HCT116 (cell line): ENCODE results near the gene KPNB1. TPM values are rescaled to one million over a fixed set of nuclear protein-coding genes. Genes with fewer than 3 reads are reported as not detected.

Source experiments
- ATAC-seq: fragments of 200-7000 bp; cut with Tn5 transposase; 2 replicates; pipeline ENCODE4 v1.9.1; 2020; ENCODE audit warnings: mild to moderate bottlenecking, moderate library complexity
- BruUV-seq: library from RNA; stranded (reverse); fragments of 400-500 nt; replicated peaks from 2 replicates; lab custom pipeline; 2021; lab: Mats Ljungman, UMichigan
- CTCF ChIA-PET: fragments of 300-600 bp; sonication (Branson Sonifier 250); formaldehyde crosslinking; loops from one replicate; lab custom pipeline; 2021; ENCODE audit warnings: antibody characterized with exemption; lab: Charles Lee
- POLR2A ChIA-PET: fragments of 300-600, 350-600 bp; sonication (Branson Sonifier 250); formaldehyde crosslinking; loops from one replicate; lab custom pipeline; 2021; ENCODE audit warnings: antibody characterized with exemption; lab: Charles Lee
- RAD21 ChIA-PET, 2 experiments: fragments of 300-600 bp; sonication (Branson Sonifier 250); formaldehyde crosslinking; loops; one replicate each; lab custom pipeline; 2023; ENCODE audit warnings: low total read pairs in 2 of 2; ENCODE audit not compliant: uncharacterized antibody in 2 of 2, unreplicated experiment in 2 of 2, low non-redundant PET in 1 of 2; lab: Charles Lee
- DNase-seq: peaks from one replicate; pipeline ENCODE4 v3.0.0-alpha.2; 2010; ENCODE audit warnings: low read depth, low spot score
- H2AFZ ChIP-seq: fragments of 200-600 bp; shearing (Covaris generic), sonication (generic); 2 replicates; pipeline ENCODE4 v1.6.1; 2017; ENCODE audit warnings: low read depth, mixed run types, mixed read lengths, antibody characterized with exemption, low read length; ENCODE audit not compliant: poor library complexity, severe bottlenecking
- H3K27ac ChIP-seq: 2 replicates; pipeline ENCODE4 v1.5.1; 2012; ENCODE audit warnings: low read depth, low read length
- H3K27me3 ChIP-seq: fragments of 200-600 bp; sonication (generic); 2 replicates; pipeline ENCODE4 v1.6.1; 2016; ENCODE audit warnings: mixed run types, low read length, mixed read lengths; ENCODE audit not compliant: insufficient read depth
- H3K36me3 ChIP-seq, 2 experiments: fragments of 200-500 bp in 1 of 2; fragments of 200-600 bp in 1 of 2; sonication (Bioruptor generic) in 1 of 2; sonication (generic) in 1 of 2; 2 replicates each; pipeline versions ENCODE4 v1.5.1 to v1.6.1; 2014 to 2016; ENCODE audit warnings: low read length in 2 of 2, inconsistent platforms in 1 of 2, mixed read lengths in 1 of 2, mixed run types in 1 of 2; ENCODE audit not compliant: insufficient read depth in 2 of 2, control insufficient read depth in 1 of 2
- H3K4me1 ChIP-seq, 2 experiments: fragments of 200-600 bp in 1 of 2; sonication (generic) in 1 of 2; 2 replicates each; pipeline versions ENCODE4 v1.5.1 to v1.6.1; 2012 to 2017; ENCODE audit warnings: low read length in 2 of 2, inconsistent platforms in 1 of 2, mild to moderate bottlenecking in 1 of 2, mixed read lengths in 1 of 2, mixed run types in 1 of 2, moderate library complexity in 1 of 2; ENCODE audit not compliant: insufficient read depth in 2 of 2, control insufficient read depth in 1 of 2
- H3K4me2 ChIP-seq: fragments of 200-600 bp; sonication (generic); 2 replicates; pipeline ENCODE4 v1.6.1; 2017; ENCODE audit warnings: mixed run types, low read length, mixed read lengths
- H3K4me3 ChIP-seq, 2 experiments: fragments of 200-600 bp in 1 of 2; sonication (generic) in 1 of 2; replicated peaks in 1 of 2; 2 replicates each; pipeline ENCODE4 v1.5.1; 2011 to 2016; ENCODE audit warnings: low read length in 2 of 2, control low read depth in 1 of 2, low read depth in 1 of 2, mild to moderate bottlenecking in 1 of 2, mixed read lengths in 1 of 2, mixed run types in 1 of 2
- H3K79me2 ChIP-seq: fragments of 200-600 bp; sonication (generic); 2 replicates; pipeline ENCODE4 v1.6.1; 2017; ENCODE audit warnings: mild to moderate bottlenecking, mixed run types, low read length, moderate library complexity, mixed read lengths; ENCODE audit not compliant: insufficient read depth
- H3K9ac ChIP-seq: fragments of 200-600 bp; sonication (generic); 2 replicates; pipeline ENCODE4 v1.6.1; 2016; ENCODE audit warnings: low read length, mixed read lengths
- H3K9me2 ChIP-seq: fragments of 200-600 bp; sonication (generic), shearing (Covaris generic); 2 replicates; pipeline ENCODE4 v1.6.1; 2017; ENCODE audit warnings: mixed run types, mild to moderate bottlenecking, moderate library complexity; ENCODE audit not compliant: insufficient read depth
- H3K9me3 ChIP-seq, 2 experiments: fragments of 200-500 bp in 1 of 2; fragments of 200-600 bp in 1 of 2; sonication (Bioruptor generic) in 1 of 2; sonication (generic) in 1 of 2; 2 replicates each; pipeline ENCODE4 v1.6.1; 2014 to 2017; ENCODE audit warnings: low read length in 2 of 2, mixed read lengths in 2 of 2, inconsistent platforms in 1 of 2, low read depth in 1 of 2, mild to moderate bottlenecking in 1 of 2, mixed run types in 1 of 2, moderate library complexity in 1 of 2; ENCODE audit not compliant: control insufficient read depth in 1 of 2, insufficient read depth in 1 of 2
- H4K20me1 ChIP-seq: fragments of 200-600 bp; sonication (generic), shearing (Covaris generic); 2 replicates; pipeline ENCODE4 v1.6.1; 2017; ENCODE audit warnings: mixed run types, mild to moderate bottlenecking, moderate library complexity; ENCODE audit not compliant: insufficient read depth
- CBX3 ChIP-seq: IDR thresholded peaks from 2 replicates; pipeline ENCODE4 v1.6.1; 2012; ENCODE audit warnings: low read depth
- EGR1 ChIP-seq: IDR thresholded peaks from 2 replicates; pipeline ENCODE4 v1.6.1; 2012; ENCODE audit warnings: low read depth
- ELF1 ChIP-seq: IDR thresholded peaks from 2 replicates; pipeline ENCODE4 v1.6.1; 2012; ENCODE audit warnings: low read depth, borderline replicate concordance
- EZH2 ChIP-seq: fragments of 200-600 bp; sonication (generic); IDR thresholded peaks from 2 replicates; pipeline ENCODE4 v1.6.1; 2017; ENCODE audit warnings: antibody characterized with exemption, mixed run types
- EZH2phosphoT487 ChIP-seq: fragments of 200-600 bp; IDR thresholded peaks from 2 replicates; pipeline ENCODE4 v1.6.1; 2018; ENCODE audit warnings: antibody characterized with exemption, borderline replicate concordance
- FOSL1 ChIP-seq: IDR thresholded peaks from 2 replicates; pipeline ENCODE4 v1.6.1; 2012; ENCODE audit warnings: low read depth
- JUND ChIP-seq: IDR thresholded peaks from 2 replicates; pipeline ENCODE4 v1.6.1; 2012
- POLR2A ChIP-seq: IDR thresholded peaks from 2 replicates; pipeline ENCODE4 v1.7.0; 2011; ENCODE audit warnings: borderline replicate concordance; ENCODE audit not compliant: insufficient read depth, insufficient read length; ENCODE audit errors: extremely low read depth
- POLR2AphosphoS5 ChIP-seq: IDR thresholded peaks from 2 replicates; pipeline ENCODE4 v1.6.1; 2011; ENCODE audit warnings: mild to moderate bottlenecking, low read depth, low read length, moderate library complexity
- SIN3A ChIP-seq: IDR thresholded peaks from 2 replicates; pipeline ENCODE4 v1.6.1; 2012; ENCODE audit warnings: low read depth
- TCF7L2 ChIP-seq: IDR thresholded peaks from 2 replicates; pipeline ENCODE4 v1.7.0; 2011; ENCODE audit warnings: borderline replicate concordance, inconsistent platforms; ENCODE audit not compliant: insufficient read depth, insufficient read length; ENCODE audit errors: extremely low read depth
- ZBTB33 ChIP-seq: IDR thresholded peaks from 2 replicates; pipeline ENCODE4 v1.6.1; 2011; ENCODE audit warnings: mild to moderate bottlenecking, low read length, moderate library complexity; ENCODE audit not compliant: insufficient replicate concordance; ENCODE audit errors: extremely low read depth
- ZNF274 ChIP-seq: fragments of 200-500 bp; sonication (Bioruptor generic); IDR thresholded peaks from 2 replicates; pipeline ENCODE4 v1.6.1; 2014; ENCODE audit warnings: mild to moderate bottlenecking, low read depth, low read length, inconsistent platforms
- intact Hi-C: fragments of 100-400 bp; cut with micrococcal nuclease; formaldehyde crosslinking; loops from 2 replicates; pipeline ENCODE4 v1.10.0; 2022
- total RNA-seq: library from RNA; stranded (reverse); gene quantifications from one replicate; pipeline ENCODE4 v1.2.1, GENCODE V29; 2021; ENCODE audit not compliant: unreplicated experiment
- TF ChIP-seq, protein P1 (sequence below): IDR thresholded peaks from 2 replicates; pipeline ENCODE4 v1.6.1; 2012; ENCODE audit warnings: low read depth
- TF ChIP-seq, protein P2 (sequence below): IDR thresholded peaks from 2 replicates; pipeline ENCODE4 v1.6.1; 2012
- TF ChIP-seq, protein P3 (sequence below), 3 experiments: fragments of 200-600 bp in 1 of 3; sonication (generic) in 1 of 3; IDR thresholded peaks in 2 of 3; conservative IDR thresholded peaks in 1 of 3; 2 replicates each; pipeline ENCODE4 v1.5.1; 2012 to 2017; ENCODE audit warnings: low read depth in 2 of 3, low read length in 2 of 3, antibody characterized with exemption in 1 of 3, borderline replicate concordance in 1 of 3, control low read depth in 1 of 3, mild to moderate bottlenecking in 1 of 3, mixed read lengths in 1 of 3, mixed run types in 1 of 3, moderate library complexity in 1 of 3; ENCODE audit not compliant: insufficient read depth in 1 of 3

KPNB1 gene
- total RNA-seq, 1 experiment from 2014 or later, result 526 TPM

DNA sequence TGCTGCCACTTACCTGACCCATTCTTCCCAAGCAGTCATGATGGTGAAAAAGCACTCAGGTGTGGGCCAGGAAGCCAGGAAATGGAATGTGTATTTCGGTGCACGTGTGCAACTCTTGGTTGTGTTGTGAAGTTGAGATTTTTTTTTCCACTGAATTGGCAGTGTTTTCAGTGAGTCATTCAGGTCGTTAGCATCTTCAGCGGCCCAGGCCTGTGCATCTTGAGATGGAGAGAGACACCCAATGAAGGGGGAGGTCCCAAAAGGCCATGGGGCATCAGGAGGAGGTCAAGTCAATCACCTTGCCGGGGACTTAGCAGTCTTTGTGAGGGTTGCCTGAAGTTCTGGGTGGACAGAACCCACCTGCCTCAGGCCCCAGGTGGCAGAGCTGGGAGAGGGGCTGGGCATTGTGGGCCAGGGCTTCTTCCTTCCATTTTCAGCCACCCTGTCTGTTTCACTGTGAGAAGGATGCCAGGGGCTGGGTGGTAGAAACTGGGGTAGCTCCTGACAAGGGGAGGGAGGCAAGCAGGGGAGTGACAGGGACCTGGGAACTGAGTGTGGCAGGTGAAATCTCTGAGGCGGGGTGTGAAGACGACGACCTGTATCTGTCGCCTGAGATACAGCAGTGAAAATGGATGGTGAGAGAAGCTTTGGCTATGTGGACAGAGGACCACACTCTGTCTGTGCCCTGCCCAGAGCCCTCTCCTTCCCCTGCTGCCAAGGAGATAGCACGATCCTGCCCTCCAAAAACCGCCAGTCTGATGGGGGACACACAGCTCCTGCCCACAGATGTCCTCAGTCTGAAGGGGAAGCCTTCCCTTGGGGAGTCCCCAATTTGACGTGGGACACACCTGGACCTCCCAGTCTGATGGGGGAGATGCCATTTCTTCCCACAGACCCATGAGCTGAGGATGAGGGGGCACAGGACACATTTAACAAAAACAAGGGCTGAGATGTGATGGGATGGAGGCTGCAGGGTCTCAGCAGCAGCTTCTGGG, 56.1 kb downstream of the KPNB1 start:
- TF ChIP-seq, protein P1, sequence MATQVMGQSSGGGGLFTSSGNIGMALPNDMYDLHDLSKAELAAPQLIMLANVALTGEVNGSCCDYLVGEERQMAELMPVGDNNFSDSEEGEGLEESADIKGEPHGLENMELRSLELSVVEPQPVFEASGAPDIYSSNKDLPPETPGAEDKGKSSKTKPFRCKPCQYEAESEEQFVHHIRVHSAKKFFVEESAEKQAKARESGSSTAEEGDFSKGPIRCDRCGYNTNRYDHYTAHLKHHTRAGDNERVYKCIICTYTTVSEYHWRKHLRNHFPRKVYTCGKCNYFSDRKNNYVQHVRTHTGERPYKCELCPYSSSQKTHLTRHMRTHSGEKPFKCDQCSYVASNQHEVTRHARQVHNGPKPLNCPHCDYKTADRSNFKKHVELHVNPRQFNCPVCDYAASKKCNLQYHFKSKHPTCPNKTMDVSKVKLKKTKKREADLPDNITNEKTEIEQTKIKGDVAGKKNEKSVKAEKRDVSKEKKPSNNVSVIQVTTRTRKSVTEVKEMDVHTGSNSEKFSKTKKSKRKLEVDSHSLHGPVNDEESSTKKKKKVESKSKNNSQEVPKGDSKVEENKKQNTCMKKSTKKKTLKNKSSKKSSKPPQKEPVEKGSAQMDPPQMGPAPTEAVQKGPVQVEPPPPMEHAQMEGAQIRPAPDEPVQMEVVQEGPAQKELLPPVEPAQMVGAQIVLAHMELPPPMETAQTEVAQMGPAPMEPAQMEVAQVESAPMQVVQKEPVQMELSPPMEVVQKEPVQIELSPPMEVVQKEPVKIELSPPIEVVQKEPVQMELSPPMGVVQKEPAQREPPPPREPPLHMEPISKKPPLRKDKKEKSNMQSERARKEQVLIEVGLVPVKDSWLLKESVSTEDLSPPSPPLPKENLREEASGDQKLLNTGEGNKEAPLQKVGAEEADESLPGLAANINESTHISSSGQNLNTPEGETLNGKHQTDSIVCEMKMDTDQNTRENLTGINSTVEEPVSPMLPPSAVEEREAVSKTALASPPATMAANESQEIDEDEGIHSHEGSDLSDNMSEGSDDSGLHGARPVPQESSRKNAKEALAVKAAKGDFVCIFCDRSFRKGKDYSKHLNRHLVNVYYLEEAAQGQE, result no peak
- no peak for TF ChIP-seq EGR1
- TF ChIP-seq, protein P2, sequence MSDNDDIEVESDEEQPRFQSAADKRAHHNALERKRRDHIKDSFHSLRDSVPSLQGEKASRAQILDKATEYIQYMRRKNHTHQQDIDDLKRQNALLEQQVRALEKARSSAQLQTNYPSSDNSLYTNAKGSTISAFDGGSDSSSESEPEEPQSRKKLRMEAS, result no peak
- TF ChIP-seq ELF1, result no peak
- no peak for TF ChIP-seq POLR2A
- TF ChIP-seq FOSL1, result no peak
- TF ChIP-seq EZH2phosphoT487, result no peak
- TF ChIP-seq SIN3A, result no peak
- TF ChIP-seq EZH2, result no peak
- TF ChIP-seq, protein P3, sequence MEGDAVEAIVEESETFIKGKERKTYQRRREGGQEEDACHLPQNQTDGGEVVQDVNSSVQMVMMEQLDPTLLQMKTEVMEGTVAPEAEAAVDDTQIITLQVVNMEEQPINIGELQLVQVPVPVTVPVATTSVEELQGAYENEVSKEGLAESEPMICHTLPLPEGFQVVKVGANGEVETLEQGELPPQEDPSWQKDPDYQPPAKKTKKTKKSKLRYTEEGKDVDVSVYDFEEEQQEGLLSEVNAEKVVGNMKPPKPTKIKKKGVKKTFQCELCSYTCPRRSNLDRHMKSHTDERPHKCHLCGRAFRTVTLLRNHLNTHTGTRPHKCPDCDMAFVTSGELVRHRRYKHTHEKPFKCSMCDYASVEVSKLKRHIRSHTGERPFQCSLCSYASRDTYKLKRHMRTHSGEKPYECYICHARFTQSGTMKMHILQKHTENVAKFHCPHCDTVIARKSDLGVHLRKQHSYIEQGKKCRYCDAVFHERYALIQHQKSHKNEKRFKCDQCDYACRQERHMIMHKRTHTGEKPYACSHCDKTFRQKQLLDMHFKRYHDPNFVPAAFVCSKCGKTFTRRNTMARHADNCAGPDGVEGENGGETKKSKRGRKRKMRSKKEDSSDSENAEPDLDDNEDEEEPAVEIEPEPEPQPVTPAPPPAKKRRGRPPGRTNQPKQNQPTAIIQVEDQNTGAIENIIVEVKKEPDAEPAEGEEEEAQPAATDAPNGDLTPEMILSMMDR (IDR thresholded peaks at IDR 0.05 in 2 of 3, conservative IDR thresholded peaks at IDR 0.05 in 1 of 3; ENCODE audit: borderline replicate concordance in 1 of 3, insufficient read depth in 1 of 3, low read depth in 2 of 3, low read length in 2 of 3), result no peak
- TF ChIP-seq TCF7L2, result no peak
- TF ChIP-seq POLR2AphosphoS5, result no peak
- no peak for TF ChIP-seq CBX3
- no peak for TF ChIP-seq ZNF274
- TF ChIP-seq JUND, result no peak
- no peak for TF ChIP-seq ZBTB33
- Histone ChIP-seq H3K4me2 (no peak overlapping the region), H3K9ac (no peak overlapping the region), H3K4me3 (no peak overlapping the region), H3K27ac (no peak overlapping the region), H2AFZ (no peak overlapping the region), H3K36me3 (no peaks in the 10 kb centered on the region), H3K9me2 (no peaks in the 10 kb centered on the region), H3K79me2 (no peaks in the 10 kb centered on the region), H4K20me1 (no peaks in the 10 kb centered on the region), H3K4me1 (peaks cover 0 to 9% of the 10 kb centered on the region in 2 experiments; a peak in 2 of 4 replicates), H3K27me3 (no peaks in the 10 kb centered on the region), H3K9me3 (no peaks in the 10 kb centered on the region)
- BruUV-seq, result no TSS peak
- POLR2A ChIA-PET, result no interaction called here
- CTCF ChIA-PET, result interaction anchor here (3.0 kb wide), 1 partner anchor 8 kb away, joined by 13 read pairs; no protein-coding TSS in a partner anchor
- ATAC-seq (no peak), DNase-seq (no peak)
- RAD21 ChIA-PET, result no interaction called here
- intact Hi-C loops, result no loop called here
